Measurements from ENCODE around the gene TMEM222.

DNA sequence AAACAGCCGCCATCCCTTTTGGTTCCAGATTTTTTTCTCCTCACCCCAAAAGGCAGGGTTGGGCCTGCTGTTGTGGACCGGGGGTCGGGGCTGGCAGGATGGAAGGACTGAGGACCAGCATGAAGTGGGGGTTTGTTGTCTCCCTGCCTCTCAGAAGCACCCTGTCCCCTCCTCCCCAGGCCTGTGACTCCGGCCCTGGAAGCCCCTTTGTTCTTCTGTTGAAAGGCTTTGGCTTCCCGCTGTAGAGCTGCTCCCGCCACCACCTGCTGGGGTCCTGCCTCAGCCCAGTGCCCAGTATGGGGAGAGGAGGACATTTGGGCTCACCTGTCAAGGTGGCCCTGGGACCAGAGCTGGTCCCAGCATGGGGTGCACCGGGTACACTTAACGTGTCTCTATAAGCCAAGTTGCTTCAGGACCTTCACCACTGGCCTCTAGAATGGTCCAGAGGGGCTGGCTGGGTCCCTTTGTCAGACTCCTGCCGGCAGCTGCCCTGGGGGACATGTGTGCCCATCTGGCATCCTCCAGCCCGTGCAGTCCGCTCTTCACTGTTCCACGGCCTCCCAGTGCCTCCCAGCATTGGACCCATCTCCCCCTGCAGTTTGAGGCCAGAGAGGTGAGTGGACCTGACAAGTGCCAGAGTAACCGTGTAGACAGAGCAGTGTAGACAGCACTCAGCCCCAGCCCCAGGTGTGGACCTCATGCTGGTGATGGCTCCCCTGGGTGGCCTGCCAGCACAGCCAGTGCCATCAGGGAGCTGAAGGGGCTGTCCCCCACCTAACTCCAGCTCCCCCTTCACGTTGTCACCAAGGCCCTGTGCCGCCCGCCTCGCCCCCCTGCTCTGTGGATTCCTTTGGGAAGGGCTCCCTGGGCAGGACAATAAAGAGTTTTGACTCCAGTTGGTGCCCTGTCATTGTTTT, 13.8 kb downstream of the TMEM222 start:
- no peak for TF ChIP-seq CTCF (IDR thresholded peaks at IDR 0.05; ENCODE audit: borderline replicate concordance, extremely low read depth, low read length, poor library complexity, severe bottlenecking)
- TF ChIP-seq EZH2 (IDR thresholded peaks at IDR 0.05; ENCODE audit: borderline replicate concordance, low read depth, low read length, severe bottlenecking) = no peak
